ENCODE measurements around the gene DOCK10.

The DOCK10 gene

DNA sequence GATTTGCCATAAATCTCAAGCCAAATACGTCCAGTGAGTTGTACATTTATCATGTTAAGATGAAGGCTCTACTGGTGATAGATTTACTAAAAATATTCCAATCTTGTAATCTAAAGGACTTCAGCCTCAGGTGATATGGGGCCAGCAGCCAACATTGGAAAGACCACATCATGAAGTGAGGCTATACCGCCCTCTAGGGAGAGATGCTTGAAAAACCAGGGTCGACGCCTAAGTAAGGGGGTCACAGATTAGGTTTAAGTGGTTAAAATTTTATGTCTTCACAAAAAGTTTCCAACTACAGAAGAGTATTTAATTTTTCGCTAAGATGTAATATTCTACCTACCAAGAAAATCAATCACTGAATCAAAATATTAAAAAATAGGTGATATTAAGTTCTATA, 33.3 kb downstream of the DOCK10 start:
- no peak overlapping the region for H3K27ac ChIP-seq (ENCODE audit: low read depth, low read length)
- no peaks in the 10 kb centered on the region for H3K36me3 ChIP-seq (ENCODE audit: insufficient read depth, low read length)
- no peak overlapping the region for H3K9ac ChIP-seq (ENCODE audit: low read length)
- no peaks in the 10 kb centered on the region for H3K27me3 ChIP-seq (ENCODE audit: control insufficient read depth in 1 of 2, insufficient read depth in 2 of 2, low read length in 2 of 2)
- H3K9me3 ChIP-seq (ENCODE audit: low read length) = no peaks in the 10 kb centered on the region
- no peaks in the 10 kb centered on the region for H3K4me1 ChIP-seq (ENCODE audit: insufficient read depth, low read length)
- no peak overlapping the region for H3K4me3 ChIP-seq (ENCODE audit: low read depth in 1 of 2, low read length in 2 of 2)

- Histone ChIP-seq H3K27me3 (ENCODE audit: control insufficient read depth in 1 of 2, insufficient read depth in 2 of 2, low read length in 2 of 2) (no peaks in the 10 kb centered on the region), H3K4me3 (ENCODE audit: low read depth in 1 of 2, low read length in 2 of 2) (no peak overlapping the region), H3K36me3 (ENCODE audit: insufficient read depth, low read length) (no peaks in the 10 kb centered on the region), H3K9me3 (ENCODE audit: low read length) (no peaks in the 10 kb centered on the region), H3K9ac (ENCODE audit: low read length) (no peak overlapping the region), H3K27ac (ENCODE audit: low read depth, low read length) (no peak overlapping the region), H3K4me1 (ENCODE audit: insufficient read depth, low read length) (no peaks in the 10 kb centered on the region)
Observed at GRCh38 chr2:225008179-225008856, 34.0 kb downstream of the DOCK10 start.

DNA sequence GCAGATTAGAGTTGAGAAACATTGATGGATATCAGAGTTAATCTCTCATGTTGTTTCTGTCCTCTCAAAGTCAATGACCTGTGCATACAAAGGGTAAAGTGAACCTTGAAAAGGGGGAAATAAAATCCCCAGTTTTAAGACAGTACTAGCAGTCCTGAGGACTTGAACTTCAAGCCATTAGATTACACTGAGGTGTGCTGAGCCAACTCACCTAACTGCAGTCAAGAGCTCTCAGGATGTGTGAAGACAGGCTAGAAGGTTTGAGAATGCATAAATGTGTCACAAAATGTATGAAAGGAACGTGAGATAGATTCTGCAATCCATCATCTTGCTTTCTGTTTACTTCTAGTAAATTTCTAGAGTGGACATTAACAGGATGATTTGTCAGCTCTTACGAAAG, 35.5 kb downstream of the DOCK10 start:
- no peaks in the 10 kb centered on the region for H3K4me1 ChIP-seq (ENCODE audit: insufficient read depth, low read length)
- H3K4me3 ChIP-seq (ENCODE audit: low read depth in 1 of 2, low read length in 2 of 2) = no peak overlapping the region
- no peaks in the 10 kb centered on the region for H3K27me3 ChIP-seq (ENCODE audit: control insufficient read depth in 1 of 2, insufficient read depth in 2 of 2, low read length in 2 of 2)
- H3K9me3 ChIP-seq (ENCODE audit: low read length) = no peaks in the 10 kb centered on the region
- H3K36me3 ChIP-seq (ENCODE audit: insufficient read depth, low read length) = no peaks in the 10 kb centered on the region
- H3K9ac ChIP-seq (ENCODE audit: low read length) = no peak overlapping the region
- H3K27ac ChIP-seq (ENCODE audit: low read depth, low read length) = no peak overlapping the region

DNA sequence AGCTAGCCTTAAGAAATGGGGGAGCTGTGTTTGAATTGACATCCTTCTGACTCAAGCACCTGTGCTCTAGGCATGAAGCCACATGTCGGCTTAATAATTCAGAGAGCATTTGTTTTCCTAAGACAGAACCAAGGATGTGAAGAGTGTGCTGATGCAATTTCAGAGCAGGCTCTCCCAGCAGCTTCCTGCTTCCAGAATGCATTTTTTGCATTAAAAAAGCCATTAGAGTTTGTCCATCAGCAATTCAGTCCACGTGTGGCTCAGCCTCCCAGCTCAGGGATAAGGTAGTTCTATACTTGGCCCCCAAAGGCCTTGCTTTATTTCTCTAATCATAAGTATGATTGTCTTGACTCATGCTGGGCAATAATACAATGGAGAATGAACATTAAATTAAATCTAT, 37.7 kb downstream of the DOCK10 start:
- Histone ChIP-seq H3K9ac (ENCODE audit: low read length) (no peak overlapping the region), H3K36me3 (ENCODE audit: insufficient read depth, low read length) (no peaks in the 10 kb centered on the region), H3K9me3 (ENCODE audit: low read length) (no peaks in the 10 kb centered on the region), H3K4me3 (ENCODE audit: low read depth in 1 of 2, low read length in 2 of 2) (no peak overlapping the region), H3K4me1 (ENCODE audit: insufficient read depth, low read length) (no peaks in the 10 kb centered on the region), H3K27ac (ENCODE audit: low read depth, low read length) (no peak overlapping the region), H3K27me3 (ENCODE audit: control insufficient read depth in 1 of 2, insufficient read depth in 2 of 2, low read length in 2 of 2) (no peaks in the 10 kb centered on the region)

GRCh38 chr2:225002656-225003045, 39.6 kb downstream of the DOCK10 start:
- Histone ChIP-seq H3K36me3 (ENCODE audit: insufficient read depth, low read length) (no peaks in the 10 kb centered on the region), H3K4me3 (ENCODE audit: low read depth in 1 of 2, low read length in 2 of 2) (no peak overlapping the region), H3K9ac (ENCODE audit: low read length) (no peak overlapping the region), H3K27me3 (ENCODE audit: control insufficient read depth in 1 of 2, insufficient read depth in 2 of 2, low read length in 2 of 2) (no peaks in the 10 kb centered on the region), H3K27ac (ENCODE audit: low read depth, low read length) (no peak overlapping the region), H3K9me3 (ENCODE audit: low read length) (no peaks in the 10 kb centered on the region), H3K4me1 (ENCODE audit: insufficient read depth, low read length) (no peaks in the 10 kb centered on the region)

DNA sequence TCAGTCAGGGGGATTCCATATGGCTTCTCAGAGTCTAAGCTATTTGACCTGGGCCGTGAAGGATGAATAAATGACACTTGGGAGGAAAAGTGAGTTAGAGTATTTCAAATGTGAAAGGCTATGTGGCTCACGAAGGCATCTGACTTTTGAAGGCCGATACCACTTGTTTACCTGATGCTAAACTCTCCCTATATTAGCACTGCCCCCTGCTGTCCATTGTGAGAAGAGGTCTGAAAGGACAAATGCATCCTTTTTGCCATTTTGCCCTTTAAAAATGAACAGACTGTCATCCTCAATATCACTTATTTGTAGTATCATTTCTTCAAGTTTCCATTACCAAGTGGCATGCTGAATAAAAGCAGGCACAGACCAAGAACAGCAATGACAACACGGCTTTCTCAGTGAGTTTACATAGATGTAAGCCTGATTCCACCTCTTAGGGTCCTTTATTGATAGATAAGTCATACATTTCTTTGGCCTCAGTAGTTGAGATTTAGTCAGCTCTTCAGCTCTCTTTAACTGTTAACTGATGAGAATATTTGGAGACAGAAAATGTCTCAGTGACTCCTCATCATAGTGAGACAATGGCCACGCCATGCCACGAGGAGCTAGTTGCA, 40.1 kb downstream of the DOCK10 start:
- Histone ChIP-seq H3K4me3 (ENCODE audit: low read depth in 1 of 2, low read length in 2 of 2) (no peak overlapping the region), H3K27ac (ENCODE audit: low read depth, low read length) (no peak overlapping the region), H3K9ac (ENCODE audit: low read length) (no peak overlapping the region)

DNA sequence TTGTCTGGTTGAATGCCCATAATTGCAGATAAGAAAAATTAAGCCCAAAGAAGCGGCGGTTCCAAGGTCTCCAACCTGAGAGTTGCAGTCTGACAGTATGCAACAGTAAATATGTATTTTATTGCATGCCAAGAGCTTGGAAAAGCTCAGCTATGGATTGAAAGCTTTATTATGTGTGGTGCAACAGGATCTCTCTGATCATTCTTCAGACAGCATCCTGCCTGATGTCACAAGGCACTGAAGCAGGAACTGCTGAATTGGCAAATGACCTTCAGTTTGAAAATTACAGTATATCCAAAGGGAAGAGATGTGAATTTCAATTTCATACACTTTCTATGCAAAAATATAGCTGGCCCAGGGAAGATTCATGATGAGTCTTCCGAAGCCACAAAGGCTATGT, 42.5 kb downstream of the DOCK10 start:
- Histone ChIP-seq H3K27me3 (ENCODE audit: control insufficient read depth in 1 of 2, insufficient read depth in 2 of 2, low read length in 2 of 2) (no peaks in the 10 kb centered on the region), H3K27ac (ENCODE audit: low read depth, low read length) (no peak overlapping the region), H3K9me3 (ENCODE audit: low read length) (no peaks in the 10 kb centered on the region), H3K4me1 (ENCODE audit: insufficient read depth, low read length) (no peaks in the 10 kb centered on the region), H3K9ac (ENCODE audit: low read length) (no peak overlapping the region), H3K36me3 (ENCODE audit: insufficient read depth, low read length) (no peaks in the 10 kb centered on the region), H3K4me3 (ENCODE audit: low read depth in 1 of 2, low read length in 2 of 2) (no peak overlapping the region)

More for the DNA sequence above, 40.1 kb downstream of the DOCK10 start:
- no peaks in the 10 kb centered on the region for H3K27me3 ChIP-seq (ENCODE audit: control insufficient read depth in 1 of 2, insufficient read depth in 2 of 2, low read length in 2 of 2)
- no peaks in the 10 kb centered on the region for H3K4me1 ChIP-seq (ENCODE audit: insufficient read depth, low read length)
- no peaks in the 10 kb centered on the region for H3K36me3 ChIP-seq (ENCODE audit: insufficient read depth, low read length)
- H3K9me3 ChIP-seq (ENCODE audit: low read length) = no peaks in the 10 kb centered on the region

DNA sequence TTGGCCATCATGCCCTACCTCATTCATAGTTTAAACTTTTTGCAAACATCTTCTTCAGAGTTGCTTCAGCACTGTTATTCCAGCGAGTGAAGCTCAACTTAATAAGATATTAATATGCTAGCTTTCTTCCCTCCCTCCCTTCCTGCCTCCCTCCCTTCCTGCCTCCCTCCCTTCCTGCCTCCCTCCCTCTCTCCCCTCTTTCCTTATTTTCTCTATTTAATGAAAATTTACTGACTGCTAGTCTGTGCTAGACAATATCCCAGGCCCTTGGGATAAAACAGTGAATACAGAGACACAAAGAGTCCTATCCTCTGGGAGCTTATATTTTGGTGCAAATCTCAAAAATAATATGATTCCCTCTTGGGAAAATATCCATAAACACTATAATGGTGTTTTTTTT, 42.9 kb downstream of the DOCK10 start:
- H3K27me3 ChIP-seq (ENCODE audit: control insufficient read depth in 1 of 2, insufficient read depth in 2 of 2, low read length in 2 of 2) = no peaks in the 10 kb centered on the region
- H3K36me3 ChIP-seq (ENCODE audit: insufficient read depth, low read length) = no peaks in the 10 kb centered on the region

GRCh38 chr2:224997802-224998201, 44.5 kb downstream of the DOCK10 start:
- no peaks in the 10 kb centered on the region for H3K27me3 ChIP-seq (ENCODE audit: control insufficient read depth in 1 of 2, insufficient read depth in 2 of 2, low read length in 2 of 2)
- no peak overlapping the region for H3K4me3 ChIP-seq (ENCODE audit: low read depth in 1 of 2, low read length in 2 of 2)
- no peaks in the 10 kb centered on the region for H3K9me3 ChIP-seq (ENCODE audit: low read length)
- H3K36me3 ChIP-seq (ENCODE audit: insufficient read depth, low read length) = no peaks in the 10 kb centered on the region
- no peak overlapping the region for H3K27ac ChIP-seq (ENCODE audit: low read depth, low read length)
- no peaks in the 10 kb centered on the region for H3K4me1 ChIP-seq (ENCODE audit: insufficient read depth, low read length)
- no peak overlapping the region for H3K9ac ChIP-seq (ENCODE audit: low read length)

More for the DNA sequence above, 42.9 kb downstream of the DOCK10 start:
- no peak overlapping the region for H3K27ac ChIP-seq (ENCODE audit: low read depth, low read length)
- no peaks in the 10 kb centered on the region for H3K4me1 ChIP-seq (ENCODE audit: insufficient read depth, low read length)
- no peak overlapping the region for H3K9ac ChIP-seq (ENCODE audit: low read length)
- H3K4me3 ChIP-seq (ENCODE audit: low read depth in 1 of 2, low read length in 2 of 2) = no peak overlapping the region
- no peaks in the 10 kb centered on the region for H3K9me3 ChIP-seq (ENCODE audit: low read length)

- Histone ChIP-seq H3K27me3 (ENCODE audit: control insufficient read depth in 1 of 2, insufficient read depth in 2 of 2, low read length in 2 of 2) (no peaks in the 10 kb centered on the region), H3K9me3 (ENCODE audit: low read length) (no peaks in the 10 kb centered on the region), H3K9ac (ENCODE audit: low read length) (no peak overlapping the region), H3K4me1 (ENCODE audit: insufficient read depth, low read length) (no peaks in the 10 kb centered on the region), H3K36me3 (ENCODE audit: insufficient read depth, low read length) (no peaks in the 10 kb centered on the region), H3K27ac (ENCODE audit: low read depth, low read length) (no peak overlapping the region), H3K4me3 (ENCODE audit: low read depth in 1 of 2, low read length in 2 of 2) (no peak overlapping the region)
Observed at GRCh38 chr2:224995419-224995818, 46.8 kb downstream of the DOCK10 start.

DNA sequence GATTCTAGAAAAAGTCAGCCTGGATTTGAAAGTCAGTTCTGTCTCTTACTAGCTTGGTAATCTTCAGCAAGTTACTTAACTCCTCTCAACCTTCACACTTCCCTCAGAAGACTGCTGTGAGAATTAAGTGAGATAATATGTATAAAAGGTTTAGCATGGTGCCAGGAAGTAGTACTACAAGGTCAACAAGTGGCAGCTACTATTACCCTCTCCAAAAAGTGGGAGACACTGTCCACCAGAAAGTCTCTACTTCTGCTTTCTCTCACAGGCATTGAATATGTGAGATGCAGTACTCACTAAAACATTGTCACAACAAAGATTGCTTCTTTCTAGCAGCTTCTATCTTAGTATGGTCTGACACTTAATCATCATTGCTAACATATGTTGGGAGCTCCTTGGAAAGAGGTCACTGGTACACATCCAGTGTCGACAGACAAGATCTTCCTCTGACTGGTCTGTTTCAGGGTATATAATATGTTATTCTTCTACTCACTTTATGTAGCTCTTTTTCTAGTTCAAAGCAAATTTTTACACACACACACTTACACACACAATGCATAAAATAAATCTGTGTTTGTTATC, 47.9 kb downstream of the DOCK10 start:
- H3K27me3 ChIP-seq (ENCODE audit: control insufficient read depth in 1 of 2, insufficient read depth in 2 of 2, low read length in 2 of 2) = no peaks in the 10 kb centered on the region
- H3K4me3 ChIP-seq (ENCODE audit: low read depth in 1 of 2, low read length in 2 of 2) = no peak overlapping the region
- no peak overlapping the region for H3K27ac ChIP-seq (ENCODE audit: low read depth, low read length)
- no peak overlapping the region for H3K9ac ChIP-seq (ENCODE audit: low read length)
- no peaks in the 10 kb centered on the region for H3K4me1 ChIP-seq (ENCODE audit: insufficient read depth, low read length)
- no peaks in the 10 kb centered on the region for H3K36me3 ChIP-seq (ENCODE audit: insufficient read depth, low read length)
- H3K9me3 ChIP-seq (ENCODE audit: low read length) = no peaks in the 10 kb centered on the region

DNA sequence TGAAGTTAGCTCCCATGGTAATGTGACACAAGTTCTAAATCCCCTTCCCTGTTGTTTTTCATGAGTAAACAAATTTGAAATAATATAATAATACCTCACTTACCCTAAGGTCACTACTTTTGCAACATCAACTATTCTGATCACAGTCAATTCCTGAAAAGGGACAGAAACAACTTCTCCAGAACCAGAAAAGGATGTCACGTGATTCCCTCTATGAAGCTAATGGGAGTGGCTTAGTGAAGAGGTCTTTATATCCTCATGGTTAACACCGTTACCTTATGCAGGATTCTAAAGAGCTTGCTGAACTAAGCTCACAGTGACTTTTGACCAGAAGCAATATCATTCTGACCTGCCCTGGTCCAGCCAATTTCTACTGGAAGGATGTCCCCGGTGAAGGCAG, 51.6 kb downstream of the DOCK10 start:
- no peaks in the 10 kb centered on the region for H3K4me1 ChIP-seq (ENCODE audit: insufficient read depth, low read length)
- no peaks in the 10 kb centered on the region for H3K36me3 ChIP-seq (ENCODE audit: insufficient read depth, low read length)
- no peak overlapping the region for H3K9ac ChIP-seq (ENCODE audit: low read length)
- no peak overlapping the region for H3K27ac ChIP-seq (ENCODE audit: low read depth, low read length)
- no peaks in the 10 kb centered on the region for H3K9me3 ChIP-seq (ENCODE audit: low read length)
- no peak overlapping the region for H3K4me3 ChIP-seq (ENCODE audit: low read depth in 1 of 2, low read length in 2 of 2)
- no peaks in the 10 kb centered on the region for H3K27me3 ChIP-seq (ENCODE audit: control insufficient read depth in 1 of 2, insufficient read depth in 2 of 2, low read length in 2 of 2)

Data from muscle layer of colon (tissue), 2 donors.